NCI-H1694 treated with DMSO at 0.1 percent for 48 hours (cell line): ENCODE data around the gene NUP155.
A peak's percentile ranks its signal among the peaks of the same experiment; 100 is the strongest.
"Not testable (repeated sequence)": the region's sequence is repeated elsewhere in the genome, so short reads cannot be mapped to it uniquely, and the experiment has no call there.

Experiments used
- DNase-seq: peaks from one replicate; lab custom pipeline; 2025; lab: John Stamatoyannopoulos, UW

Gene NUP155

GRCh38 chr5:37283214-37283820 lies 87.6 kb downstream of the NUP155 start:
- DNase-seq: no peak

- no peak for DNase-seq
Measured at GRCh38 chr5:37275511-37275910, 95.4 kb downstream of the NUP155 start.

GRCh38 chr5:37272511-37272910 lies 98.4 kb downstream of the NUP155 start:
- DNase-seq: no peak

DNA sequence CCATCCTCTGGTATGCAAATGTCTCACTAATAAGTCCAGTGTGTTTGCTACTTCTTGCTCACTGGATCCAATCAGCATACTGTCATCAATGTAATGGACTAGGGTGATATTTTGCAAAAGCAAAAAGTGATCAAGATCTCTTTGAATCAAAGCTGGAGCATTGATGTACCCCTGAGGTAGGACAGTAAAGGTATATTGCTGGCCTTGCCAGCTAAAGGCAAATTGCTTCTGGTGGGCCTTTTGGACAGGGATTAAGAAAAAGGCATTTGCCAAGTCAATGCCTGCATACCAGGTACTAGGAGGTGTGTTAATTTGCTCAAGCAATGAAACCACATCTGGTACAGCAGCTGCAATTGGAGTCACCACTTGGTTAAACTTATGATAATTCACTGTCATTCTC lies 102.8 kb downstream of the NUP155 start:
- DNase-seq: not testable (repeated sequence)

DNA sequence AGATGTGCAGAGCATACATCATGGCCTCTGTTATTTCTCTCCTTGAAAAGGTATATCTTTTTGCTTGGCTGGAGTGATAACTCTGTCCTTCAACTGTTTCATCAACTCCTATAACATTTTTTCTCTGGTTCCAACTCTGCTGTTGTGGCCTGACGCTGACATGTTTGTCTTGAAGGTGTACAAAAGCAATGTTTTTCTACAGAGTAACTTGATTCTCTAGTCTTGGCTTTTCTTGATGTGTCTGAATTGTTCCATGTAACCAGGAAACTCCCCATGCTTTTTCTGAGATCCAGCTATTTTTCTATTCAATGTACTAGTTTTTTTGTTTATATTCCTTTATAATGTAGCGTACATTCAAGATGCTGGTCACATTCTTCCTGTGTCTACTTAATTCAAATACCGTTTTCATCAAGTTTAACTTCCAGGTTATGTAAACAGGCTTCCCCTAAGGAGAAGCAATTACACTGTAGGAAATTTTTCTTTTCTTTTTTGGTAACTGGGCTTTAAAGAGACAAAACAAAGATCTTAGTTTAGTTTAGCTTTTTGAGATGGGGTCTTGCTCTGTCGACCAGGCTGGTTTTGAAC lies 115.0 kb downstream of the NUP155 start:
- DNase-seq: no peak

GRCh38 chr5:37254581-37254980 lies 116.3 kb downstream of the NUP155 start:
- DNase-seq: no peak

DNA sequence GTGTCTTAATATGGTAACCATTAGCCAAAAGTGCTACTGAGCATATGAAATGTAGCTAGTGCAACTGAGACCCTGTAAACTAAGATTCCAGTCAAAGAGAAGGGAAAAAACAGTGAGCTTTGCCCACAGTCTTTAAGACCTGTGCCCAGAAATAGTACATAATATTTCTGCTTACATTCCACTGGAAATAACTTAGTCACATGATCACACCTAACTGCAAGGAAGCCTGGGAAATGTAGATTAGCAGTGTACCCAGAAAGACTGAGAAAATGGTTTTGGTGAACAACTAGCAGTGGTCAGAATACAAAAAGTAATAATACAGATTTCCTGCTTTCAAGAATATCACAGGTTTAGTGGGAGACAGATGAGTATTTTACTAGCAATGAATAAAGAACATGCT lies 119.2 kb downstream of the NUP155 start:
- no peak for DNase-seq

- no peak for DNase-seq
Measured at GRCh38 chr5:37249815-37250164, 121.1 kb downstream of the NUP155 start.

DNA sequence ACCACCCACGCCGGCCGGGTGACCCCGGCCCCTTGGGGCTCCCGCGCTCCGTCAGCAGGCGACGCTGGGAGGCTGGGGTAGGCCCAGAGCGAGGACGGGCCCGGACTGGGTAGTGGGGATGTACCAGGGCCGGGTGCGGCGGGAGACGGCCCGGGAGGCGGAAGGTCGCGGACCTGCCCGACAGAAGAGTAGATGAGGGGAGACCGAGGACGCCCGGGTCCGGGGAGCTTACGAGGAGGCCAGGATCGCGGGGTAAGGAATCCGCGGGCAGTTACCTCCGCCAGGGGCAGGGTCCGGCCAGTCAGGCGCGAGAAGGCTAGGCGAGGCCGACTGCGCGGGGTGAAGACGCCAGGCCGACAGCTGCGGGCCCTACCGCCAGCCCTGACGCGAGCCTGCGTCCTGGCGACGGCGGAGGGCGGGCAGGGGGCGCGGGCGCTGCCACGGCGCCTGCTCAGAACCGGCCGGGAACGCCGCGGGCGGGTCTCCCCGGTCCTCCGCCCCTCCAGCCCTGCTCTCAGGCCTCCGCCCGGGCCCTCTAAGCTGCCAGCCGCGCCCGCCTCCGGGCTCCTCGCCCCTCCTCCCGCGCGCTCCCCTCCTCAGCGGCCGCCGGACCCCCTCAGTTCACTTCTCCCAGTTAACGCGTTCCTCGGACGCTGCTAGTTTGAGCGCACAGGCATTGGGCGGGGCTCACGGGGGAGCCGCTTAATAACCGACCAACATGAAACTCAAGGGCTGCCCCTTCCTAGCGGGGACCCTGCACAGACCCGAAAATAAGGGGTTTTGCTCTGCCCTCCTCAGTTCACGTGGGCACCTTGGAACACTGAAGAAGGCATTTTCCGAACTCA lies 121.7 kb downstream of the NUP155 start, which contains the start of gene CPLANE1:
Gene CPLANE1, minus strand, starts transcription at position 407 of the 845 bp plus-strand sequence. CDS start 1,678 bp downstream, outside the sequence.
- DNase-seq: peak; percentile 76

GRCh38 chr5:37248421-37248969 lies 122.4 kb downstream of the NUP155 start:
- DNase-seq: peak; percentile 42

DNA sequence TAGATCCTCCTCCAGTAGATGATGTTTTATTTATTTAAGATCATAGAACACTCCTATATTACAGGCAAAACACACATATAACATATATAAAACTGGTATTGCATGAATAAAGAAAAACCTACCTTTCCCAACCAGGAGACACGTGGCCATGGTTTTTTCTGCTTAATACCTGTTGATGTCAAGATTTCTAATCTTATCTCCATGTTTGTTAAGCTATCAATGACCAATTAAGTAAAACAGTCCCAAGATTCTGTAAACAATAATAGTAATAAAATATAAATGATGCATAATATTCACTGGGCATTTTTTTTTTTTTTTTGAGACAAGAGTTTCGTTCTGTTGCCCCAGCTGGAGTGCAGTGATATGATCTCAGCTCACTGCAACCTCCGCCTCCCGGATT lies 123.4 kb downstream of the NUP155 start:
- DNase-seq: no peak

DNA sequence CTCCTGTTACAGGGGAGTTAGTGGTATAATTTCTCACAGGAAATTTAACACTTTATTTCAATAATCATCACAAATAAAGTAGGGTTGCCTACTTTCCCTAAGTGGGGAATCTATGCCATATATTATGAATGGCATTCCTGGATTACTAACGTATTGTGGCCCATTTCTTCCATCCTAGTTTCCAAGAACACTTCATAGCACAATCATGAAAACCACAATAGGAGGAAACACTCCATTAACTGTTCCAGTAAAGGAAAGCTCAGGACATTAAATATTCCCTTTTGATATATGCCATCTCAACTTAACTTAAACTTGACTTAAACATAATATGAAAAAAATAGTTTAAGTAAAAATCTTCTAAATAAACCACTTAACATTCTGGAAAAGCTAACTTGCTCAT lies 123.9 kb downstream of the NUP155 start:
- DNase-seq: no peak
